GM19238 (cell line): ENCODE data around the gene NPAS2.

Experiments used
- DNase-seq: peaks from one replicate; pipeline ENCODE4 v3.0.0; 2011; ENCODE audit warnings: low spot score; ENCODE audit not compliant: insufficient read length

NPAS2 gene

GRCh38 chr2:100962366-100963025 lies 142.6 kb downstream of the NPAS2 start:
- no peak for DNase-seq

GRCh38 chr2:100963026-100963375 lies 143.1 kb downstream of the NPAS2 start:
- no peak for DNase-seq

GRCh38 chr2:100964222-100964621 lies 144.3 kb downstream of the NPAS2 start:
- no peak for DNase-seq

DNA sequence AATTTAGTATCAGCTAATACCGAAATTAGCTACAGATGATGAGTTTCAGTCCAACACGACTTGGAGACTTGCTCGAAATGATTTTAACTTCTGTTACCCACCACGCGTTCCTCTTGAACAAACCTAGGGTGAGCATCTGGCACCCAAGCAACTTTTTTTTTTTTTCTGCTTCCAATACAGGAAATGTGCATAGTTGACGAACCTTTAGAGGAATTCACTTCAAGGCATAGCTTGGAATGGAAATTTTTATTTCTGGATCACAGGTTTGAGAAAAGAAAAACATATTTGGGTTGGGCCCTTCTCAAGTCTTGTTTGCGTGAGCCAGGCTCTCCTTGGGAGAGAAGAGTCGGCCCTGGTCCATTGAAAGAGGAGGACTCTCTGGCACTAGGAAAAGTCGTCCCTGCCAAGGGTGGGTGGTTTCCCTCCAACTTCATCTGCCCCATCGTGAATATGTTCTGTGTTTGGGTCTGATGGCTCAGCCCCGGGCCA lies 144.8 kb downstream of the NPAS2 start:
- DNase-seq, result no peak

- DNase-seq, result no peak
Observed at GRCh38 chr2:100965596-100965995, 145.7 kb downstream of the NPAS2 start.

DNA sequence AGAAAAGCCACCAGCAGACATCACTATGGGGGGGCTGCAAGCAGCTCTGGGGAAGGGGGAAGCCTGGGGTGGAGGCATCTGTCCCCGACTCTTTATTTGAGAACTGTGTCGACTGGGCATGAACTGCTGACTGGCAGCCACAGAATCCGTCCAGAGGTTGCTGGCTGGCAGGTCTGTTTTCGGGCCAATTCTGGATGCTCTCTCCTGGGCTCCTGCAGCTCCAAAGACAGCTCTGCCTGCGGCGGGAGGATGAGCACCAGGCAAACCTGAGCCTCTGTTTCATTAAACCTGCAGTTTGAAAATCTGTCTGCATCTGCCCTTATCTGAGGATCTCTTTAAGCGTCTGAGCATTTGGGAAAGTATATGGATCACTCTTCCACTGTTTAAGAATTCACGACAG lies 147.8 kb downstream of the NPAS2 start:
- no peak for DNase-seq

DNA sequence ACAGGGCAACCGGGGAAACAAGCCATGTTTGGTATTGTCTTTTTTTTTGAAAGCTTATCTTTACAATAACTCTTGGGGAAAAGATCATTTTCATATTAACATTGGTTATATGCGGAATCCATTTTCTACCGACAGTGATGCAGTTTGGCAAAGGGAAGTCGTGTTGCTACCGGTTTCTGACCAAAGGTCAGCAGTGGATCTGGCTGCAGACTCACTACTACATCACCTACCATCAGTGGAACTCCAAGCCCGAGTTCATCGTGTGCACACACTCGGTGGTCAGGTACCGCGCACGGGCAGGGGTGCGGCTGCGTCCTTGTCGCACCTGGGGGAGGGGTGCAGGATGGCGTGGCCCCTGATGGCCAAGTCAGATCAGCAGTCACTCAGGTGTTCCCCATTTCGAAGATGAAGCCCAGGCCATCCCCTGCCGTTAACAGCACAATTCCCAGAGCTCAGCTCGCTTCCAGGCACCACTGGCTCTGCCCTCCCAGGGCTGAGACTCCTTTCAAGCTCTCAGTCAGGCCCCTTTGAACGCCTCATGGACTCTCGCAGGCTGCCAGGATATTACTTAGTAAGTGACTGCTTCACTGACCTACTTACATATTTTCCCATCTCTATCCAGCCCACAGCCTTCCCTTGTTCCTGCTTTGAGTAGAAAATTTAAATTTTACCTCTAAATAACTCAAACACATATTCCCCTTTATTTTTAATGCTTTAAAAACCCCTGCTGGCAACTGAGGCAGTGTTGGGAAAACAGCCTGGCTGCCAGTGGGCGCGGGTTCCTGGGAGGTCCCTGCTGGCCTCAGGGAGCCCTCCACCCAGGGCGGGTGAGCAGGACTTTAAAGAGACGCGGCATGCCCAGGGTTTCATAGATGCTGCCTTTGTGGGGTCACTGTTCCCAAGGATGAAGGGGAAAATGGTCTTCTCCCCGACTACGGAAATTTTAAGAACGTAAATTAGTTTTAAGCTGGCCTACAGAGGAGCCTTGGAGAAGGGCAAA lies 148.5 kb downstream of the NPAS2 start:
- no peak for DNase-seq

GRCh38 chr2:100969998-100970397 lies 150.1 kb downstream of the NPAS2 start:
- DNase-seq, result no peak

DNA sequence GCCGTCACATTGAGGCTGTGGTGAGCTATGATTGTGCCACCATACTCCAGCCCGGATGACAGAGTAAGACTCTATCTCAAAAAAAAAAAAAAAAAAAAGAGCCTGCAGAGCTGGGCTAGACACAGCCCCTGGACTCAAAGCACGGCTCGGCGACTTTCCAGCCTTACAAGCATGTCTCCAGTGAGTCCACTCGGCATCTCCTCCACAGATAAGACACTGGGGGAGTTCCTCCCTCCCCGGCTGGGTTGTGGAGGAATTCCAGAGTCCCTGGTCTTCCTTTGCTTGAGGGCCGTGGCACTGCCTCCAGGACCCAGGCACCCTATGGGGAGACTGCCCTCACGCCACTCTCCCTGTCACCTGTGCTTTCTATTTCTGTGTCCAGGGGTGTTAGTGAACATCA lies 151.3 kb downstream of the NPAS2 start:
- DNase-seq, result no peak

DNA sequence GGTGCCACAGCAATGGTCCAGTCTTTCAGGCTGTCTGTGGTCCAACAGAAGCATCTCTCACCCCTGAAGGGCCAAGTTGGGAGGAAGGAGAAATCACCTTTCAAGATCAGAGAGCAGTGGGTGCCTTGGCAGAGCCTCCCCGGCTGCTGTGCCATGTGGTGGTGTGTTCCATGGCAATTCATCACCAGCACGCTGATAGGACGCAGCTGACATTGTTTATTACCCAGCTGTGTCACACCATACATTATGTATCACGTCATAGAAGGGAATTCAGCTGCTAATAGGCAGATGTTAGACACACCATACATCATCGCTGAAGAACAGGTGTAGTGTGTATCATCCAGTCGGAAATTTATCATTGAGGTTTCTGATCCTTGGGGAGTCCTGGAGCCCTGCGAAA lies 152.5 kb downstream of the NPAS2 start:
- DNase-seq, result no peak

DNA sequence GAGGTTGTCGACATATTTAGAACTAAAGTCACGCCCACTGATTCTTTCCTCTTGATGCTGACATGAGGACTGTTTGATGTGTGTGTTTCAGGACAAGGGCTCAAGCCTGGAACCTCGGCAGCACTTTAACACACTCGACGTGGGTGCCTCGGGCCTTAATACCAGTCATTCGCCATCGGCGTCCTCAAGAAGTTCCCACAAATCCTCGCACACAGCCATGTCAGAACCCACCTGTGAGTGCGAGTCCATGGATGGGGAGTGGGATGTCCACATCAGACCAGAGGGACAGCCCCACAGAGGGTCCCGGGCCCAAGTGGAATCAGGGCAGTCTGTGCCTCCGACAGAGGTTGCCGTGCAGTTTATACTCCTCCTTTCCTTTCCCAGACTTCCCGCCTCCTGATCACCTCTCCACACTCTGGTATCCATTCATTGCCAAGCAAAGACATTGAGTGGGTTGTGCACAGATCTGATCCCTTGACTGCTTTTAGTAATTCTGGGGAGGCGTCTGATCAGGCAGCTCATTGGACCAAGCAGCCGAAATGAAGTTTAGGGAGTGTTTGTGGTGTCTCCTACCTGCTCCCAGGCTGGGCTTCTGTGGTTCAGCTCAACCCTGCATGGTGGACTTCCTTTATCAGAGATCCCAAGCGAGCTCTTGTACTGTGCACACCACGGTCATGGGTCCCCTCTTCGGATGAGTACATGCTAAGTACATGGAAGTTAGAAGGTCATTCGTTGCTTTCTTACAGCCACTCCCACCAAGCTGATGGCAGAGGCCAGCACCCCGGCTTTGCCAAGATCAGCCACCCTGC lies 155.0 kb downstream of the NPAS2 start:
- no peak for DNase-seq

DNA sequence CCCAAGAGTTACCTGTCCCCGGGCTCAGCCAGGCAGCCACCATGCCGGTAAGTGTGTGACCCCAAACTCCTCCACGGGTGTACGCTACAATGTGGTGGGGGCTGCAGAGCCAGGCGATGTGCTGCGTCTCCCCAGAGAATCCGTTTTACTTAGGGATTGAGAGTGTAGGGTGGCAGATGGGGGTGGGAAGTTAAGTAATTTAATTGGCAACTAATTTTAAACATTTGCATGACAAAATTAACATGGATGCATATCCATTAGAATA lies 155.5 kb downstream of the NPAS2 start:
- DNase-seq, result no peak

DNA sequence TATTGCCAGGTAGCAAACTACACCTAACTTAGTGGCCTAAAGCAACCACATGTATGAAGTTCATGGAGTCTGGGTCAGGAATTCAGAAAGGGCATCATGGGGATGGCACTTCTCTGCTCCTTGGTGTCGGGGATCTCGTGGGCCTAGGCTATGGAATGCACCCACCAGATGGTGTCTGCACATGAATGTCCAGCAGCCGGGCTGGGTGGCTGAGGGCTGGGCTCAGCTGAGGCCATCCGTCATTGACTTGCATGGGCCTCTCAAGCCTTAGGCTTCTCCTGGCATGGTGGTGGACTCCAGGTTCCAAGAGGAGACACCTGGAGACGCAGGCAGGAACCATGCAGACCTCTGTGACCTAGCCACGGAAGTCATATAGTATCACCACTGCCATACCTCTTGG lies 156.1 kb downstream of the NPAS2 start:
- DNase-seq, result no peak

- DNase-seq, result peak; percentile 40
Observed at GRCh38 chr2:100976645-100977391, 156.9 kb downstream of the NPAS2 start.

GRCh38 chr2:100977511-100977910 lies 157.6 kb downstream of the NPAS2 start:
- no peak for DNase-seq

DNA sequence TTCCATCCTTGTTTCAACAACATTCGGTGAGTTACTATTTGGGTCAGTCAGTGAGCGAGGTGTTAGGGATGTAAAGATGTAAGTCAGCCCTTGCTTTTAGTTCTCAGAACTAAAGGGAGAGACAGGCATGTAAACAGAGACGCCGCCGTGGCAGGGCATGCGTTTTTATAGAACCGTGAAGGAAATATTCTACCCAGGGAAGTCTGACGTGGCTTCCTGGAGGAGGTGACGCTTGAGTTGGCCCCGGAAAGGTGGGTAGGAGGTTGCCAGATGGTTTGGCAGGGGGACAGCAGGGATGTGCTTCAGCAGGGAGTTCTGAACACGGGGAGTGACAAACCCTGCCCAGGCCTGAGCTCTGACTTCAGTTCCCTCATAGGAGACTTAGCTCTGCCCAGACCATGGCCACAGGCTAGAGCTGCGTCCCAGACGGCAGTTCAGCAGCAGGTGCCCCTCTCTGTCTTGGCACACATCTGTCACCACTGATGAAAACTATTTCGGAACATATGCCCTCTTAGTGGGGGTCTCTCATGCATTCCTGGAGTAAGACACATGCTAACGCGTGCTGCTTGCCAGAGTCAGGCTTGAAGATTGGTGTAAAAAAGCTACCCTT lies 158.7 kb downstream of the NPAS2 start:
- no peak for DNase-seq

DNA sequence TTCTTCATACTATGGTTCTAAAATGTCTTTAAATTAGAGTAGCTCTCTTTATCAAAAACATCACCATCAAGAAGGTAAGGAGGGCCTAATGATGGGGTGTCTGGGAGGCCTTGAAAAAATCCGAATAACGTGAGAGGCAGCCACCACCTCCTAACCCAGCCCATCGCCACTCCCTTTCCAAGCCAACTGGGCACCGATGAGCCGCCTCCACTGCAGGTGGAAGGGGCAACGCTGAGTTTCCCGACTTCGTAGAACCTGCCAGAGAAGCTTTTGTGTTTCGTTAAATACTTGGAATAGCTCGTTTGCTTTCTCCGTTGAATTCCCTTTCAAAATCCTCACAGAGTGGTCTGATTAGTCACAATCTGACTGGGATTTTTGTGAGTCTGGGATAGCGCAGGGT lies 160.1 kb downstream of the NPAS2 start:
- DNase-seq, result no peak

- no peak for DNase-seq
Observed at GRCh38 chr2:100981011-100981410, 161.1 kb downstream of the NPAS2 start.

GRCh38 chr2:100982431-100982861 lies 162.5 kb downstream of the NPAS2 start:
- DNase-seq, result no peak

DNA sequence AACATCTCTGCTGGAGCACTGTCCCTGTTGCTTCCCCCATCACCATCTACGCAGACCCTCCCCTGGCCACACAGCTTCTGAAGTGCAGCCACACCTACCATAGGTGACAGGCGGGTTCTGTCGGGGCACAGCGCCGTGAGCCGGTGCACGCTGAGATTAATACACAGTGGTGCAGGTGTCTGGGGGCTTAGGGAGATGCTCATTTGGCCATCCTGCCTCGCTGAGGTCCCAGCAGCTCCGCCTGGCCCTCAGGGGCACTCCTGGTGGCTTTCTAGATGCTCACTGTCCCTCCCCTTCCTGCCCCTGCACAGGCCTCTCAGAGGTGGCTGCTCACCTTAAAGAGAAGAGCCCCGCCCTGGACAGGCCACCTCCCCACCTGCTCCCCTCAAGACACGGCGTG lies 163.3 kb downstream of the NPAS2 start:
- no peak for DNase-seq
